Activated CD4-positive, alpha-beta T cell treated with anti-CD3 and anti-CD28 coated beads for 24 hours (primary cell): ENCODE results near the gene MBD6.

Experiments used
- DNase-seq, 2 donors: peaks; one replicate each; pipeline ENCODE4 v3.0.0-alpha.2; 2020; ENCODE audit warnings: low read depth in 2 of 2

The MBD6 gene, protein sequence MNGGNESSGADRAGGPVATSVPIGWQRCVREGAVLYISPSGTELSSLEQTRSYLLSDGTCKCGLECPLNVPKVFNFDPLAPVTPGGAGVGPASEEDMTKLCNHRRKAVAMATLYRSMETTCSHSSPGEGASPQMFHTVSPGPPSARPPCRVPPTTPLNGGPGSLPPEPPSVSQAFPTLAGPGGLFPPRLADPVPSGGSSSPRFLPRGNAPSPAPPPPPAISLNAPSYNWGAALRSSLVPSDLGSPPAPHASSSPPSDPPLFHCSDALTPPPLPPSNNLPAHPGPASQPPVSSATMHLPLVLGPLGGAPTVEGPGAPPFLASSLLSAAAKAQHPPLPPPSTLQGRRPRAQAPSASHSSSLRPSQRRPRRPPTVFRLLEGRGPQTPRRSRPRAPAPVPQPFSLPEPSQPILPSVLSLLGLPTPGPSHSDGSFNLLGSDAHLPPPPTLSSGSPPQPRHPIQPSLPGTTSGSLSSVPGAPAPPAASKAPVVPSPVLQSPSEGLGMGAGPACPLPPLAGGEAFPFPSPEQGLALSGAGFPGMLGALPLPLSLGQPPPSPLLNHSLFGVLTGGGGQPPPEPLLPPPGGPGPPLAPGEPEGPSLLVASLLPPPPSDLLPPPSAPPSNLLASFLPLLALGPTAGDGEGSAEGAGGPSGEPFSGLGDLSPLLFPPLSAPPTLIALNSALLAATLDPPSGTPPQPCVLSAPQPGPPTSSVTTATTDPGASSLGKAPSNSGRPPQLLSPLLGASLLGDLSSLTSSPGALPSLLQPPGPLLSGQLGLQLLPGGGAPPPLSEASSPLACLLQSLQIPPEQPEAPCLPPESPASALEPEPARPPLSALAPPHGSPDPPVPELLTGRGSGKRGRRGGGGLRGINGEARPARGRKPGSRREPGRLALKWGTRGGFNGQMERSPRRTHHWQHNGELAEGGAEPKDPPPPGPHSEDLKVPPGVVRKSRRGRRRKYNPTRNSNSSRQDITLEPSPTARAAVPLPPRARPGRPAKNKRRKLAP

DNA sequence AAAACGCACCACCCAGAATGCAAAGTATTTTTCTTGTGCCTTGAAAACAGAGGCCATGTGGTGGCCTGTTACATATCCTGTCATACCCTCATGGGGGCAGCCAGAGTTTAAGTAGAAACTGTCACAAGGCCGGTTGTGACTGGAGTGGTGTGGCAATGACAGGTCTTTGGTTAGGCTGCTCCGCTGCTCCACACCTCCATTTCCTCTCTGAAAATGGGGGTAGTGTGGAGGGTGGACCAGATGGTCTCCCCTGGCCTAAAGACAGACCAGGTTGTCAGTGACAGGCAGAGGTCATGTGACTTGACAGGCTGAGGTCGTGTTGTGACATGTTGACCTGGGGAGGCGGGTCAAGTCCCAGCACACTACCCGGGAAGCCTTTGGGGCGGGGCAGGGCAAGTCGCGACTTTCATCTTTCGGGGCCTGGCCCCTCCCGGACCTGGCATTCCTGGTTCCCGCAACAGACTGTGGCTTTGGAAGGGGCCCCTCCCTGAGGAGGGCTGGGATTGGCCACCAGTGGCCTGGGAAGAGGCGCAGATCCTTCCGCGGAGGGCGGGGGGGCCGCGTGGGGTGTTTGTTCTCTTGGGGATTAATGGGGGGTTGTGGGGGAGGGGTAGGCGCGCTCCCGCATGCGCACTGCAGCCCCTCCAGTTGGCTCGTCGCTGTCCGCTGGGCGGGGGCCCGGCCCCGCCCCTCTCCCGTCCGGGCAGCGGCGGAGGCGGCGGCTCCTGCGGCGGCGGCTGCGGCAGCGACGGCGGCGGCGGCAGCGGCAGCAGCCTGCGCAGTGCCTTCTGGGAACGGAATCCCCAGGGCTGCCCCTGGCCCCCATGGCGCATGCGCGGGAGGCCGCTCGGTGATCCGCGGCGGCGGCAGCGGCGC lies at the start of gene MBD6:
Gene MBD6, plus strand, starts transcription at position 814 of the 876 bp plus-strand sequence. CDS start 1,480 bp downstream, outside the sequence.
- DNase-seq: peak; percentile 84 to 86

DNA sequence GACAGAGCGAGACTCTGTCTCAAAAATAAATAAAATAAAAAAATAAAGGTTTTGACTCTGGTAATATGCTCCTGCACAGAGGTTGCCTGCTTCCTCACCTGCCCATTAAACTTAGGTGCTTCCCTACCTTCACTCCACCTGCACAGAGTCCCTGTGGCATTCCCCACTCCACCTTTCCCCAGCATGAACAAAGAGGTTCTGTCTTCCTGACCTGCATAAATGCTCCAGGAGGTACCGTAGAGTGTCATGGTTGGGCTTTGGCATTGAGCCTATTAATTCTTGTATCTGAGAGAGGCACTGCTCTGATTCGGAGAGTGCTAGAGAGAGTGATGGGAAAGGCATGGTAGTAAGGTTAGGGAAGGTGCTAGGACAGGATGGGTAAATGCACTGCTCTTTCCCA lies 49.2 kb upstream of the MBD6 start:
- no peak for DNase-seq

DNA sequence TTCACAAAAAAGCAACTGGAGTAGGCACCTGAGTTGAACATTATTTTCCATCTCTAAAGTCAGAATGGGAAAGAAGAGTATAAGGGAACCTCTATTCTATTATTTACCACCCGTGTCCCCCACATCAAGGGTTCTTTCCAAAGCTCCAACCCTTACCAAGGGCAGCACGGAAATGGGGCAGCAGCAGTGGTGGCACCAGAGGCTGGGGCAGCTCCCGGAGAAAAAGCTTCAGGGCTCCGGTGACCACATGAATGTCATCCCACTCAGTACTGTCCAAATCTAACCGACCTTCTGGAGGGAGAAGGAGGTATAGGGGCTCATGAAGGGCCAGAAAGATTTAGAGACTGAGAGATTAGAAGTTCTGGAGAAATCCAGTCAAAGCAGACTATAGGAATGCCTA lies 48.7 kb upstream of the MBD6 start:
- no peak for DNase-seq

DNA sequence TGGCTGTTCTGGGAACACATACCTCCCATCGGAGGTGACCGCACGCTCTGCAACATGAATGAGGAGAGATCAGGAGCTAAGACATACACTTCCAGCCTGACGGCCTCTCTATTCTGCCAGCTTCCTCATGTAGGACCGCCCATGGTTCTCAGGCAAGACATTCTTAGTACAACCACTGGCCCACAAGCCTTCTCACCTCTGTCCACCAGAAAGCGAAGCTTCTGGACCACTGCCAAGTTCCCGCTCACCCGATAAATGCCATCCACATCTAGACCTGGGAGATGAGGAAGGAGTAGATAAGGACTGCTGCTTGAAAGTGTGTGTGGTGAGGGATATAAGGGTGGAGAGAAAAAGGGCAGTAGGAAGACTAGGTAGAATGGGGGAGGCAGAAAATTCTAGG lies 48.2 kb upstream of the MBD6 start:
- no peak for DNase-seq

DNA sequence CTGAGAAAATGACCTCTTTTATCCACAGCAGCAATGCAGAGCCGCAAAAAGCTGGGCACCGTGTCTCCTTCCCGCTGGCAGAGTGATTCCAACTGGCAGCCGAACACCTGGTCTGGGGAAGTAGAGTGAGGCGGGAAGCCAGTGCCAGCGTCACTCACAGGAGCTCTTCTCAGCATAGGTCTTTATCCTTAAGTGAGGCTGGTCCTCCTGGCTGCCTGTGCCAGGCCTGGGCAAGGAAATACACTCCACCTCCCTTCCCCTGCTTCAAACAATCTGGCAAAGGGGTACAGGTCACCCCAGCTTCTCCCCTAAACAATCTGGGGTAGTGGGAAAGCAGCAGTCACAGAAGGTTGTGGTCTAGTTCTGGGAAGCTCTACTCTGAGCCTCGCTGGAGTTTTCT lies 47.8 kb upstream of the MBD6 start:
- no peak for DNase-seq

DNA sequence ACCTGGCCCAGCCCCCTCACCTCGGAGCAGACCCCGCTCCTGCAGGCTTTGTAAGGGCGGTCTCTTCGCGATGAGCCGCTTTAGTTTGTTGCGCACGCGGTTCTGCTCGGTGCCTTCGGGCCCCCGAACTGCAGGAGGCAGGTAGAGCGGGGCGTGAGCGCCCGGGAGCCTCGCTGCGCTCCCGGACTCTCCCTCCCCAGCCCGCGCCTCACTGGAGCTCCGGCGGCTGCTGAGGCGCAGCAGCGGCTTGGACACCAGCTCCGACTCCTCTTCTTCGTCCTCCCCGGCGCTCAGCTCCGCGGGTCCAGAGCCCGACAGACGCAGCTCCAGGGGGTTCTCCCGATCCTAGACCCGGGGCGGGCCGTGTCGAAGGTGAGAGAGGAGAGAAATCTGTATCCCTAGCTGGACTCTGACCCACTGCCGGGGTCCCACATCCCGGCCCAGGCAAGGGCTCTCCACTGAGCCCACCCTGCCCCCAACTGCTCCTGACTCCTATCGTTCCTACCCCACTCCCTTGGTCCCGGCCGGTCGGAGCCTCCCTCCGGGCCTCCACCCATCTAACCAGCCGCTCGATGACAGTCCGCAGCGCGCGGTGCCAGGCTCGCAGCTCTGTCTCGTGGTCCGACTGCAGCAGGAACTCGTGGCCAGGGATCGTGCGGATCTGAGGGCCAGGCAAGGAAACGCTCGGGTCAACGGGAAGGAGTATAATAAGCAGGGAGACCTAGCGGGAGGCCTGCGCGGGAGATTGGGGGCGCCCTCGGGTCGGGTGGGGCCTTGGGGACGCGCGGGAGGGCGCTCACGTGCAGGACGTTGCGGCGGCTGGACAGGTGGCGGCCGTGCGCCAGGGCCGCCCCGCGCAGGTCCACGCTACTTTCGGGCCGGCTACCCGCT lies 47.1 kb upstream of the MBD6 start:
- no peak for DNase-seq

DNA sequence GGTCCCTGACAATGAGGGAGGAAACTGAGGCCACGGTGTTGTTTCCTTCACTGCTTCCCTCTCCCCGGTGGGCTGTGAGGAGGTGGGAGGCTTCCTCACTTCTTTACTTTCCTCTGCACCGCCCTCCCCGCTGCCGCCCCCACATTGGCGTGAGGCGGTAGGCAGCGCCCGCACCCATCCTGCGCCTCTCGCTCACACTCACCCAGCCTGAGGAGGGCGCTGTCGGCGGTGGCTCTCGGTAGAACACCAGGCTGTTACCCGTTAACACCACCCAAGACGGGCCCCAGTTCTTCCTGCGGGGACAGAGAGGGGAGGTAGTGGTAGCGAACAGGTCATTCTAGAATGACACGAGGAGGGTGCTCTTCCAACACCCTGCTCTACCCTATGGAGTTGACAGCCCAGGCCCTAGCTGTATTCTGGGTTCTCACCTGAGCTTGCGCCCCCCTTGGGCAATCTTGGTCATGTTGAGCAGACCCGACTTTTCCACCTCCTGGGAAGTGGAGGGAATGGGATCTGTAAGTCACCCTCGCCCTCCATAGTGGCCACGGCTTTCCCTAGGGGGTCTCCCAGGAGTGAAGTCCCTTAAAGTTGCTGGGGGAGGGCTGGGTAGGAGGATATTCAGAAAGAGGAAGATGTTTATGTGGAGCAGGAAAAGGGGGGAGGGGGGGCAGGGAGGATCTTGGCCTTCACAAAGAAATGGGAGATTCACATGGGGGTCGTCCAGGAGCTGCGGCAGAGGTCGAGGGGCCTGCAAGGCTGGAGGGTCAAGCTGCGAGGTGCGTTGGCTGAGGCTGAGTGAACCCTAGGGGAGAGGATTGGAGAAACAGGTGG lies 46.2 kb upstream of the MBD6 start:
- DNase-seq: peak; percentile 68 to 74

DNA sequence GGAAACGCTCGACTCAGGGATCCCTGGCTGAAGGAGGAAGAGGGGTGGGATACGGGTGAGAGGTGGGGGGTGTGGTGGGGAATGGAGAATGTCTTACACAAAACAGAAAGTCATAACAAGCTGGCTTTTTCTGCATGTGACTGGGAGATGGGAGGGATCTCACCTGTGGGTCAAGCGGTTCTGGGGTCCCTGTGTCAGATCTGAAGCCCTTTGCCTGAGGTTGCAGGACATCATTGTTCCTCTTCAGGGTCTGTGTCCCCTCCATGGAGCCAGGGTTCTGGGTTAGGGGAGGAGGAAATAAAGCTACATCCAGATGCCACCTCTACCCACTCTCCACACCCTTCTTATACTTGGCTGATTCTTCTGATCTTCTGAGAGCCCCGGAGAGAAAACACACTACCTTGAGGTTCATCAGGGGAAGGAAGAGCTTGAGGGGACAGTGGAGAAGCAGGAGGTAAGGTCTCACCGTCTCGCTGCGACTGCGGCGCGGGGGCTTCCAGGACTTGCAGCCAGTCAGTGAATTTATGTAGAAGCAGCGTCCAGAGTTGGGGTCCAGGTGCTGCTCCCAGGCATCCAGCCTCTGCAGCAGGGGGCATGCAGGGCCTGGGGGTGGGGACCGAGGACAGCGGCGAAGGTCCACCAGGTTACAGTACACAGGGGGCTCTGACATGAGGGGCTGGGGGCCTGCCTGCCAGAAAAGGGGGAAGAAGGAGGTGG lies 45.5 kb upstream of the MBD6 start:
- no peak for DNase-seq

DNA sequence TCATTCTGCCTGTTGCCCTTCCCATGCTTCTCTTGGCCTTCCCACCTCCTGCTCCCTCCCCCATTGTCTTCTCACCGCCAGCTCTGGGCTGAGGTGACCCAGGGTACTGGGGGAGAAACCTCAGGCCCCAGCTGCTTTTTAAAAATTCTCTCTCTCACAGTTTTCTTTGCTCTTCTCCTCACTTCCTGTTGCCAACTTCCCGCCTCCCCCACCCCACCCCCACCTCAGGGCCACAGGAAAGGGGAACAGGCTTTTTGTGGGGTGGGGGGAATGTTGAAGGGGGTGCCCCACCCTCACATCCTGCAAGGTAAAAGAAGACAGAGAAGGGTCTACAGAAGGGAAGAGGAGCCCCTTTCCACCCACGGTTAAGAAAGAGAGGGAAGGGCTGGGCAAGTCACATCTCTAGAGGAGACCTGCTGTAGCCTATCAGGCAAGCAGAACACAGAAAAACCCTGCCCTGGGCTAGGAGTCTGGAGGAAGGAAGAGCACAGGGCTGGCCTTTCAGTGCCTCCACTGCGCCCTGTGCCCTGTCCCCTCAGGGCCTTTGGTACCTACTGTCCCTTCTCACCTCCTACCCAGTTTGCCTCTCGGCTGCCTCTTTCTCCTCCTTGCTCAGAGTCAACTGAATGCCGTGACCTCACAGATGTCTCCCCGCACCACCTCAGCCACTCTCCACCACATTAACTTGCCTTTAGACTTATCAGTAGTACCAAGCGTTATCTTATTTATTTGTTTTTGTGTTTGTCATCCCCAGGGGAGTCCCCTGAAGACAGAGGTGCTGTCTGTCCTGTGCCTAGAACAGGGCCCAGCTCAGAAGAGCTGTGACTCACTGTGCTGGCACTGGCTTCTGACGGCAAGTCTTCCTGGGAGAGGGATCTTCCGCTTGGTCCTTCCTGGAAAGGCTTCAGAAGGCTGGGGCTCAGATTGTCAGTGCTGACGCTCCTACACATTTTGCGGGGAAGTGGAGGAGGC lies 44.6 kb upstream of the MBD6 start:
- no peak for DNase-seq

DNA sequence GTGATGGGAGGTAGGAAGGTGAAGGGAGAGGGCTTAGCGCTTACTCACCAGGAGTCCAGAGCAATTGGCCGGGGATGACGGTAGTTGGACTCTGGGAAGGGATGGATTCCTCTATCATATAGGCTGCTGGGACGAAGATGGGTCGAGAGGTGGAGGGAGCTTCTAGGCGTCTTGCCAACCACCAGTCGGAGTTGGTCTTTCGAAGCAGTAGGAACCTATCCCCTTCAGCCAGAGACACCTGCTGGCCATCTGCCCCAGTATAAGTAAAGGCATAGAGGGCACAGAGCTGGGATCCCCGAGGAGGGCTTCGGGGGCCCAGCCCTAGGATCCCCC lies 43.6 kb upstream of the MBD6 start:
- DNase-seq: no peak

DNA sequence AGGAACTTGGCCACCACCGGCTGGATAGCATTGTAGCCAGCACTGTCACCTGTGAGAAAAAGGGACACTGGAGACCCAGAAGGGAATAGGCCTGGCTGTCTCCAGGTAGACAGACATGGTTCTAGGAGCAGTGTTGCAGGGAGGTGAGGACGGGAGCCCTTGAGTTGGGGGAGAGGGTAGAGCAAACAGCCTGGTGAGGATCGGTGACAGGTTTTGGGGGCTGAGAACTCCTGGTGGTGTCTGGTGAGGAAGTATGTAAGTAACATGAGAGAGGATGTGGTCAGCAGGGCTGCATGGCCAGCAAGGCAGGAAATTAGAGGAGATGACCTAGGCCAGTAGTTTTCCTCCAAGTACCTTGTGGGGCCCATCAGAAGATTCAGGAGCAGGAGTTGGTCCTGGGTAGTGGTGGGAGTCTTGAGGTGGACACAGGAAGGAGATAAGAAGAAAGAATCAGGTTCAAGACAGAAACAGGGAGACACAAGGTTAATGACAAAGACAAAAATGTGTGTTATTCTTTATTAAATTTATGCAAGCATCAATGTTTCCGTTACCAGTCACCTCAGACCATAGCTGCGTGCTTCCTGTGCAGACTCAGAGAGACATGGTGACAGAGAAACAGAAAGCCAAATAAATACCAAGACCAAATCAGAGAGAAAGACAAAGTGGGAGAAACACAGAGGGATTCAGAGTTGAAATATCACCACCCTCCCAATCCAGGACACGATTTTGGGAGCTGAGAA lies 43.1 kb upstream of the MBD6 start, which contains the start of gene ARHGAP9:
Gene ARHGAP9, minus strand, starts transcription at position 491 of the 740 bp plus-strand sequence. Its CDS starts 460 bp downstream, at position 31.
- DNase-seq: no peak

DNA sequence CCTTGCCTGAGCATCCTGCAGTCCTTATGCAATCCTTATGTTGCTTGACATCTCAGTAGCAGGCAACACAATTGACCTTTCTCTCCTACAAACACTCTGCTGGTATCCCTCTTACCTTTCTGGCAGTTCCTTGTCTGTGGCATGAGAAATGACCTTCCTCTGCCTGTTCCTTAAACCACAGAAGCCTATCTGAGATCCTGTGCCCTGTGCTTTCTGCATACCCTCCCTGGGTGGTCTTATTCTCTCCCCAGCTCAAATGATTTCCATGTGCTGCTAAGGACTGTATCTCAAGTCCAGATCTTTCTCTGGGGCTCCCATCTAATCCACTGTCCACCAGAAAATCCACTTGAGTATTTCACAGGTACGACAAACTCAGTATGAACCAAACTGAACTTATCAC lies 41.0 kb upstream of the MBD6 start:
- no peak for DNase-seq

DNA sequence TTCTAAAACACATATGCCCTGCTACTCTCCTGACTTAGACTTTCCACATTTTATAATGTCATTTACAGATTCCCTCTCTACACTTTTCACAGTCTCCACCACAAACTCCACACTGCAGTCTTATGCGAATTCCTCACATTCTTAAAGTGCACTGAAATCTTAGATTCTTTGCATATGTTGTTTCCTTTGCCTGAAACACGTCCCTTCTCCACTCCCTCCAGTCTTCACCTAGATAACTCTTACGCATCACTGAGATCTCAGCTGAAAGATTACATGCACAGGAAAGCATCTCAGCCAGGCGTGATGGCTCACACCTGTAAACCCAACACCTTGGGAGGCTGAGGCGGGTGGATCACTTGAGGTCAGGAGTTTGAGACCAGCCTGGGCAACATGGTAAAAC lies 39.2 kb upstream of the MBD6 start:
- DNase-seq: no peak

DNA sequence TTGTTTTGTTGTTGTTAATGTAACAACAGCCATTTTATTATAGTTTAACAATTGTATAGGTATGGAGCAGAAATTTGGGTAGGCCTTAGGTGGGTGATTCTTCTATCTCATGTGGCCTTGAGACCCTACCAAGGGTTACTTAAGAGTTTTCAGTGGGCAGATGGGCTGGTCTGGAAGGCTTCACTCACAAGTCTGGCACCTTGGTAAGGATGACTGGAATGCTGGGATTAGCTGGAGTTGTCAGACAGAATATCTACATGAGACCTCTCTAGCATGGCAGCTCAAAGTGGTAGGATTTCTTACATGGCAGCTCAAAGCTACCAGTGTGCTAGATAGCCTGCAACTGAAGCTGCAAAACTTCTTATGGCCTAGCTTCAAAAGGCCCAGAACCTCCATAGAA lies 36.9 kb upstream of the MBD6 start:
- DNase-seq: no peak

DNA sequence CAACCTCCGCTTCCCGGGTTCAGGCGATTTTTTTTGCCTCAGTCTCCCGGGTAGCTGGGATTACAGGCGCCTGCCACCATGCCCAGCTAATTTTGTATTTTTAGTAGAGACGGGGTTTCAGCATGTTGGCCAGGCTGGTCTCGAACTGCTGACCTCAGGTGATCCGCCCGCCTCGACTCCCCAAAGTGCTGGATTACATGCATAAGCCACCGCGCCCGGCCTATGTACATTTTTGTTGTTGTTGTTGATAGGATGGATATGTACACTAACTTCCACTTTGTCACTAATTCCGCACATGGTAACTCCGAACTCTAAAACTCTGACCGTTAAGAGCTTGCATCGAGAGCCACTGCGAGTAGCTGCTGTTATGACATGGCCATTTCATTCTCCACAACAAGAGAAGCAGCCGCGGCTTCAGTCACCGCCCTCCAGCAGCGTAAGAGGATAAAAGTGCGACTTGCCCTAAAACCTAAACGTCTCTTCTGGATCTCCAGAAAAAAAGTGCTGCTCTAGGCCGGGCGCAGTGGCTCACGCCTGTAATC lies 35.5 kb upstream of the MBD6 start:
- DNase-seq: no peak

DNA sequence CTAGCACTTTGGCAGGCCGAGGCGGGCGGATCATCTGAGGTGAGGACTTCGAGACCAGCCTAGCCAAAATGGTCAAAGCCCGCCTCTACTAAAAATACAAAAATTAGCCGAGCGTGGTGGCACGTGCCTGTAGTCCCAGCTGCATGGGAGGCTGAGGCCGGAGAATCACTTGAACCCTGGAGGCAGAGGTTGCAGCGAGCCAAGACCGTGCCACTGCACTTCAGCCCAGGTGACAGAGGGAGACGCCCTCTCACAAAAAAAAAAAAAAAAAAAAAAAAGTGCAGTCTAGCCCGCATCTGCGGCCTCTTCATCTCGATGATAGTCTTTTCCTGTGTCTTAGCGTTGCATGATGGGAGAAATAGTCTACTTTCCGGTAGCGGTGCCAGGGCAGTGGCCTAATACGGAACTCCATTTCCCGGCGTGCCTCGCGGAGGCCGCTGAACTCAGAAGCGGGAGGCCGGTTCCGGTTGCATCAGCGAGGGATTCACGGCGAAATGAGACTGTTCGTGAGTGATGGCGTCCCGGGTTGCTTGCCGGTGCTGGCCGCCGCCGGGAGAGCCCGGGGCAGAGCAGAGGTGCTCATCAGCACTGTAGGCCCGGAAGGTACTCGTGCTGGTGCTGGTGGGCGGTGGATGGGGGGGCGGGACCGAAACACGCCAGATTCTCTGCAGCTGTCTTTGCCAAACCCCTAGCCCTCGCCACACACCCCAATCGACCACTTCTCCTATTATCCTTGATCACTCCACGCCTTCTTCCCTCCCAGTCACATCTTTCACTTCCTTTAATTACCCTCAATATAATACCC lies 34.8 kb upstream of the MBD6 start, which contains the start of gene MARS1:
Gene MARS1, plus strand, starts transcription at position 472 of the 805 bp plus-strand sequence. Its CDS starts 23 bp downstream, at position 495.
- peak; percentile 83 to 86 for DNase-seq
